Medulla oblongata (tissue), 1 donor: ENCODE measurements around the gene MST1.
A peak's percentile ranks its signal among the peaks of the same experiment; 100 is the strongest.

Experiments used
- DNase-seq: peaks from one replicate; pipeline ENCODE4 v3.0.0-alpha.2; 2015; ENCODE audit errors: extremely low spot score

MST1 gene

DNA sequence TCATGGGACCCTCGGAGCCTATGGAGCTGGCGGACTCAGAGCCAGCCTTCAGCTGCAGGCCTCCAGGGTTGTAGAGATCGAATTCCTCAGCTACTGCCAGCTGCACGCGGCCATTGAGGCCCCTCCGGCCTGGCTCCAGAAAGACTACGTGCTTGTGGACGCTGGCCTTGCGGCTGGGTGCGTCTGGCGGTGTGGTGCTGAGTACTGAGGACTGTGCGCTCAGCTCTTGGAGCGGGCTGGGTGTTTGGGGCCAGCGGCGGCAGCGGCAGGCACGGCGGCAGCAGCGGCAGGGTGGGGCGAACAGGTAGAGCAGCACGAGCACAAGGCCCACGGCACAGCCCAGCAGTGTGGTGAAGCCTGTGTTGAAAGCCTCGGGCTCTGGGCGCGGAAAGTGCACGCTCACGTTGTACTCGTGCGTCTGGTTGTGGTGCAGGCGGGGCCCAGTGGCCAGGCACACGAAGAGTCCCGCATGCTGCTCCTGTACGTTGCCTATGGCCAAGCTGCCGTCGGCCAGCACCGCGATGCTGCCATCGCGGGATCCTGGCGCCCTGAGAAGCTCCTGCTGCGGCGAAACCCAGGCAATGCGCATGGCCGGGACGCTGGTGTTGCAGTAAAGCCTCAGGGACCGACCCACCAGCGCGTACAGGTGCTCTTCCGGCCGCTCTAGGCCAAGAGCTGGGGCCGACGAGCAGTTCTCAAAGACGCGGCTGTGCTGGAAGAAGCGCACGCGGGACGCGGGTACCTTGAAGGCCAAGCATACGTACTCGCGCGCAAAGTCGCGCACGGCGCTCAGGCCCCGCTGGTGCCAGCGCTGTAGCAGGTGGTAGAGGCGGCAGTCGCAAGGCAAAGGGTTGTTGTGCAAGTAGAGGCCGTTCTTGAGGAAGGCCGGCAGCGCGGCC is 28.9 kb upstream of the MST1 start:
- DNase-seq = no peak

DNA sequence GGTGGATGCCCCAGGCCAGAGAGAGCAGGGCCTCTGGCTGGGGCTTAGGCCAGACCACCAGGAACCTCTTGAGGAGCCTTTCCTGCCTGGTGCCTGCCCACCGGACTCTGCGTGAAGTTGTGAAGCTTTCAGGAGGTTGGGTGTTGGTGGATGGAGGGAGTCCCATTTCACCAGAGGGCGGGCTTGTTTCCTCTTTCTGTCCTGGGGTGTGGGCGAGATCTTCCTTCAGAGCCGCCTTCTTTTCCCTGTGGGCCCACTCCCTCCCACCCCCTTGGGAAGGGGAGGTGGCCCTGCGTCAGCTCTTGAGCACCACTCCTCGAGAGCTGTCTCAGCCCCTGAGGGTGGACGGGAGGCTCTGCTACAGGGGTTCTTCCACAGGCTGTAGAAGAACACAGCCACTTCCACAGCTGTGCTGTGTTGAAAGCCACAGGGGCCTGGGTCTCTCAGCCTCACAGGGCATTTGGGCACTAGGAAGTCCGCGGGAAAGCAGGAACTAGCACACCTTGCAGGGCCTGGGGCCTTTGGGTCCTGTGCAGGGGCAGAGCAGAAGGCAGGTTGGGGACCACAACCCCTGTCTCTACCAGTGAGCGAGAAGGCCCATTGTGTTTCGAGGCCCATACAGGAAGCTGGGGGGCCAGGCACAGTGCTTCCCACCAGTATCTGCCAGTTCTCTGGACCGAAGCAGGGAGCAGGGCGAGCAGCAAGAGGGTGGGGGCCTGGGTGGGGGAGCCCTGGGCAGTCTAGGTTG is 28.1 kb upstream of the MST1 start:
- no peak for DNase-seq

DNA sequence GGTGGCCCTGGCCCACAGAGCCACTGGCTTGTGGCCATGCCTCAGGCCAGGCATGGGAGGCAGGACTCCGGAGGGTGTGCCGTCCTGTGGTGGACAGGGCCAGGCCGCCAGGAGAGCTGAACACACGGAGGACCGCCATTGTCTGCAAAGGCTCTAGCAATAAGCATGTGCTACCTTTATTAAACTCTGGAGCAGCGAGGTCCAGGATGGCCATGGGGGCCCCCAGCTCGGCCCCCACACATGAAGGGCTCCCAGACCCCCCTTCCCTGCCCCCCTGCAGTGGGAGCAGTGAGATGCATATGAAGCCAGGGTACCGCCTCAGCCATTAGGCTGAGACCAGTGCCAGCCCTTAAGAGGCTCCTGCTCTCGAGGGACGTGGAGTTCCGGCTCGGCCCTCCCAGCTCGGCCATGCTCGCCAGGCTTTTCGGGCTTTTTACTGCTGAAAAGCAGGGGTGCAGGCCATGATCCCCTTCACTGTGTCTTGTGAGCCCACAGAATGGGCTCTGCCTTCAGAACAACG is 27.5 kb upstream of the MST1 start:
- no peak for DNase-seq

DNA sequence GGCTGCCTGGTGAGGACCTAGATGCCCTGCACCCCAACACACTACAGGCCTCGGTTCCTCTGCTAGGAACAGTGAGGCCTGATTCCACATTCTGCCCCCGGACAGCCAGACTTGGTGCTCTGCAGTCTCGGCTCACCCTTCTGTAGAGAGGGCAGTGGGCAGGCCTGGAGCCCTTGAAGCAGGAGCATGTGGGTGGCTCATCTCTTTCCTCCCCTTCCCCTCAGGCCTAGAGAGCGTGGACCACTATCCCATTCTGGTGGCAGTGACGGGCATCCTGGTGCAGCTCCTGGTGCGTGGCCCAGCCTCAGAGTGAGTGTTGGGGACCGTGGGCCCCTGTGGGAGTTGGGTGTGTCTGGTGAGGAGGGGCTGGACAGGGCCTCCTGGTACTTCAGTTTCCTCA is 26.9 kb upstream of the MST1 start:
- no peak for DNase-seq

DNA sequence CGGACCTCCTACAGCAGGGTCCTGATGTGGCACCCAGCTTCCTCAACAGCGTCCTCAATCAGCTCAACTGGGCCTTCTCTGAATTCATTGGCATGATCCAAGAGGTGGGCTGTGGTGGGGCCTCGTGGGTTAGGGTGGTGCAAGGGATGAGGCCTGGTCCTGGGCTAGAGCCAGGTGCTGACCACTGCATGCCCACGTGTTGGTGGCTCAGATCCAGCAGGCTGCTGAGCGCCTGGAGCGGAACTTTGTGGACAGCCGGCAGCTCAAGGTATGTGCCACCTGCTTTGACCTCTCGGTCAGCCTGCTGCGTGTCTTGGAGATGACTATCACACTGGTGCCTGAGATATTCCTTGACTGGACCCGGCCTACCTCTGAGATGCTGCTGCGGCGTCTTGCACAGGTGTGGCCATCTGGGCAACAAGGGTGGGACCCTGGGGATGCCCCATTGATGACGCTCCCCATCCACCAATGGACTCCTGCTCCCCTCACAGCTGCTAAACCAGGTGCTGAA is 26.4 kb upstream of the MST1 start:
- no peak for DNase-seq

DNA sequence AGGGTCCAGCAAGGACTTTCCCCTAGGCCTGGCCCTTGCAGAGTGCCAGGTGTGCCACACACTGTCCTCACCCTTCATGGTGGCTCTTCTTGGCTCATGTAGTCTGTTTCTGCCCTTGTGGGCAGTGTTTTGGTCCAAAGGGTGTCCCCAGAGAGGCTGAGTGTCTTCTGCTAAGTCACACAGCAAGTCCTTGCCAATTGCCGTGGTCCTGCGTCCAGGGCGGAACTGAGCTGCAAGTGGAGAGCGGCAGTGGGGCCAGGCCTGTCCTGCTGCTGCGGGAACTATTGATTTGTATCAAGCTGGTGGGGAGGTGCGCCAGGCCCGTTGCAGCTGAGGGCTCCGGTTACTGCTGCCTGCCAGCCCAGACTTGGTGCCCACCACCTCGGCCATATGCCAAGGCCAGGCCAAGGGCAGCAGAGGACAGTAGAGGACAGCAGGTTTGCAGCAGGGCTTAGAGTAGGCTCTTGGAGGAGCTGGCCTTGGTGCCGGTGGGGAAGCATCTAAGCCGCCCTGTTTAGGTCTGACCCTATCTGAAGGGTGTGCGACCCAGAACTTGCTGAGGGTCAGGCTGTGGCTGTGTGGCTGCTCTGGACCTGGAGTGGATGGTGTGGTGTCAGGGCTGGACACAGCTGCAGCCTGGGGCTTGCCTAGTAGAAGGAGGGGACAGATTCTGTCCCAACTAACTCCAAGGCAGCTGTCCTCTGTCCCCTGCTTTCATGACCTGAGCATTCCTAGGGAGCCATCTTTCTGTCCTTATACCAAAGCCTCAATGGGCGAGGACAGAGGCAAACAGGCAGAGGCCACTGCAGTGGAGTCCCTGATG is 25.7 kb upstream of the MST1 start:
- DNase-seq = no peak

DNA sequence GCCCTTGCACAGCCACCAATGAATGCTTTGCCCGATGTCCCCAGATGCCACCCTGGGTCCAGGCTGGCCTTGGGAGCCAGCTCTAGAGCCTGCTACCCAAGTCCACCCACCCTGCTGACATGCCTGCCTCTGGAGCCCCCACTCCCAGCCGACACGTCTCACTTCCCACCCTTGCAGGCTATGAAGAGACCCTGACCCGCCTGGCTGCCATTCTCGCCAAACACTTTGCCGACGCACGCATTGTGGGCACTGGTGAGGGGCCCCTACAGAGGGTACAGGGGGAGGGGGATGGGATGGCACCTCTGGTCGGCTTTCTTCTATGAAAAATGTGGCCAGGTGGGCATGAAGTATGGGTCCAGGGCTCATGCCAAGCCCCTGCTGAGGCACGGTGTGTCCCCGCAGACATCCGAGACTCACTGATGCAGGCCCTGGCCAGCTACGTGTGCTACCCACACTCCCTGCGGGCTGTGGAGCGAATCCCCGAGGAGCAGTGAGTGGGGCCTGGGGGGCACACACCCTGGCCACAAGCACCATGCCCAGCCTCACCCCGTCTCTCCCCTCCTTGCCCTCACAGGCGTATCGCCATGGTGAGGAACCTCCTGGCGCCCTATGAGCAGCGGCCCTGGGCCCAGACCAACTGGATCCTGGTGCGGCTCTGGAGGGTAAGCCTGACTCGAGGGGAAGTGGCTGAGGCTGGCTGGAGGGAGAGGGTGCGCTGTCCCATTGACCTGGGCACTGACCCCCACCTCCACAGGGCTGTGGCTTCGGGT is 24.2 kb upstream of the MST1 start:
- DNase-seq = no peak

DNA sequence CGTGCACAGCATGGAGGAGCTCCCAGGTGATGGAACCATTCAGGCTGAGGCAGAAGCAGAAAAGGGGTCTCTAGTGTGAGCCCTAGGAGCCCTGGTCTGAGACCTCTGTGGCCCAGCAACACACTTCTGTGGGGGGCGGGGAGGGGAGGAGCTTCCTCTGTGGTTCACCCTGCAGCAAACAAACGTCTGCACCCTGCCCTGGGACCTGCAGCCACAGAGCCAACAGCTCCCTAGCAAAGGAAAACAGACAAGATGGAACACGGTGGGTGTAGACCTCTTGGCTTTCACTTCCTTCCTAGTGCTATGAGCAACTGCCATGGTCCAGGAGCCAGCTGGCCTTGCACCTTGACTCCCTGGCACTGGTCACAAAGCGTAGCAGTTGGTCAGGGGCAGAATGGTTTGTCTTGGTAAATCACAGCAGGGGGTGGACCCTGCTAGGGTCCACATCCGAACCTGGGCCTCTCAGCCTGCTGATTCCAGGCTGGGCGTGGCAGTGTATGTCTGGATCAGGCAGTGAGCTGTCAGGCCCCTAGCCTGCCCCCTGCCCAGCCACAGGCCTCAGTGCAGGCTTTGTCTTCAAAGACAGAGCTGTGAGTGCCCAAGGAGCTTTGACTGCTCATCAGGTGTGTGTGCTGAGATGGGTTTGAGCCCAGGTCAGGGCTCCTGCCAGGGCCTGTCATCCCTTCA is 23.5 kb upstream of the MST1 start:
- DNase-seq = no peak

DNA sequence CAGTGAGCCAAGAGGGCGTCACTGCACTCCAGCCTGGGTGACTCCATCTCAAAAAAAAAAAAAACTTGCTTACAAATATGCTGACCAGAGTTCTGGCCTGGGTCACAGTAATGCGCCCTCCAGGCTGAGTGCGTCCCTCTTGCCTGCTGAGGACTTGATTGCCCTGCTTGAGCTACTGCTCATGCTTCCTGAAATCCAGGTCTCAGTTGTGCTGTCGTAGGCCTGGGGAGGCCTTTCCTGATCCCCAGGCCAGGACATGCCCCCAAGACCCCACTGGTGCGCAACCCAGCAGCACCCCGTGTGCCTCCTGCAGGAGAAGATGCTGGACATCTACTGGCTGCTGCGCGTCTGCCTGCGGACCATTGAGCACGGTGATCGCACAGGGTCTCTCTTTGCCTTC is 22.9 kb upstream of the MST1 start:
- DNase-seq = no peak

DNA sequence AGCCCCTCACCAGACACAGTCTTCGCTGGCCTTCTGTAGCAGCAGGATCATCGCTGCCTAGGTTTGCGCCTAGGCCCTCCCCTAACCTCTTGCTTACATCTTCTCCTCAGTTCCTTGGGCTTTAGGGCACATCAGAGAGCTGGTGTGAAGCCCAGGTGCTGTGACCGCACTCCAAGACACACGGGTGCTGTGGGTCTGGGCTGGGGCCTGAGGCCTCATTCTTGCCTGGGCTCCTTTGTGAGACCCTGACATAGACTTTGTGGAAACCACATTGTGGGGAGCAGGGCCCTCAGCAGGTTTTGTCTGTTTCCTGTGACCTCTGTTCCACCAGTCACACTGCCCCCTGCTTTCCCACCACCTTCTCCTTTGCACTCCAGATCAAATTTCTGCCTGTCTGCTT is 22.2 kb upstream of the MST1 start:
- DNase-seq = no peak

DNA sequence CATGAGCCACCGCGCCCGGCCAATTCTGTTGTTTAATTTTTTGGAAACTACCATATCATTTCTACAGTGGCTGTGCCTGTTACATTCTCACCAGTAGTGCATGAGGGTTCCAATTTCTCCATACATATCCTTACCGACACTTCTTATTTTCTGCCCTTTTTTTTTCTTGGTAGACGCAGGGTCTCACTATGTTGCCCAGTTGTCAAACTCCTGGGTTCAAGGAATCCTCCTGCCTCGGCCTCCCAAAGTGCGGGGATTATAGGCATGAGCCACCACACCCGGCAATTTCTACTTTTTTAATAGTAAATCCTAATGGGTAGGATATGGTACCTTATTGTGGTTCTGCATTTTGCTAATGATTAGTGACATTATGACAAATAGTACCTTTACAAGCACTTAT is 20.6 kb upstream of the MST1 start:
- DNase-seq = no peak

DNA sequence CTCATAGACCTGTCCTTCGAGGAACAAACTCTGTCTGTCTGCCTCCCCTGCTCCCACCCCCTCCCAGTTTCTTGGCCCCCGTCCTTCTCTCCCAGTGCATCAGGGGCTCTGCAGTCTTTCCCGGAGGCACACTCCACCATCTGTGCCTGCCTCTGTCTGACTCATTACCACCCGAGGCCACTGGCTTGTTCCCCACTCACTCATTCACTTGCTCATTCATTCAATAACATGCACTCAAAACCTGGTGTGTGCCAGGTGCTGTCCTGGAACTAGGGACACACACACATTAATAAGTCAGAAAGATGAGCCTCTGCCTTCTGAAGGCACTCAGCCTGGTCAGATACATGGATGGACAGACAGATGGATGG is 17.8 kb upstream of the MST1 start:
- DNase-seq = no peak

DNA sequence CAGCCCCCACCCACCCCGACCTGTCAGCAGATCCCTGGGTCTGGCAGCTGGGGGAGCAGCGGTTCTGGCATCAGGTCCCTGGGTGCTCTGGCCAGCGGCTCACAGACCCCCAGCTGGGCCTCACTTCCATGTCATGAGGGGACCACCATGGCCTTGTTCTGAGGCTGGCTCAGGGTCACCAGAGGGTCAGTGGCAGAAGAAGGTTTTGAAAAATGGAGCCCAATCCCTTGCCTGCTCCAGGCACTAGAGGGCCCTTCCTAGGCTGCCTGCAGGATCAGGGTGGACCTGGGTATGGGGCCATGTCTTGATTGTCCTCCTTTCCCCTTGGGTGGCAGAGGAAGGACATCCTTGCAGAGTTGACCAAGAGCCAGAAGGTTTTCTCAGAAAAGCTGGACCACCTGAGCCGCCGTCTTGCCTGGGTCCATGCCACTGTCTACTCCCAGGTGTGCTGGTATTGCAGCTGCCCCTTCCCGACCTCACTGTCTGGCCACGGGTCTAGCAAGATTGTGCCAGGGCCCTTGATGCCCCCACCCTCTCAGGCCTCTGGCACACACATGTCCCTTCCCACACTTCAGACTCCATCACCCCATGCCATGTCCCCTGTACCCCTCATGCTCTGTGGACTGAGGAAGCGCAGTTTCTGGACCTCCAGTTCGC is 17.3 kb upstream of the MST1 start:
- DNase-seq = no peak

DNA sequence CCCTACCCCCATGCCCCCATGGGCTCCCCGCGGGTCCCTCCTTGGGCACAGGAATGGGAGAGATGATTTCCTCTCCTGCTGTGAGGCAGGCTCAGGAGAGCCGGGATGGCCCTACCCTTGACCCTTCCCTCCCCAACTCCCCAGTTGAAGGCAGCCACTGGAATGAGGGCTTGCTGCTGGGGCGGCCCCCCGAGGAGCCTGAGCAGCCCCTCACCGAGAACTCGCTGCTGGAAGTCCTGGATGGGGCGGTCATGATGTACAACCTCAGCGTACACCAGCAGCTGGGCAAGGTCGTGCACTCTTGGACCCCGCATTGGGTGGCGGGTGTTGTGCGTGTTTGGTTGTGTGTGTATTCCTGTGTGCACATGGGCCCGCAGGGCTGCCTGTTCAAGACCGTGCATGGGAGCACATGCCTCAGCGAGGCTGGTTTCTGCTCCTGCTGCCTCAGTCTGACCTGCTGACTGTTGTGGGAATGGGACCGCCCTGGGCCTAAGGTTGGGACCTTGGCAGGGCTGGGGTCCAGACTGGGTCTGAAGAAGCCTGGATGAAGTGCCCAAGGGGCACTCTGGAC is 16.2 kb upstream of the MST1 start:
- DNase-seq = no peak

DNA sequence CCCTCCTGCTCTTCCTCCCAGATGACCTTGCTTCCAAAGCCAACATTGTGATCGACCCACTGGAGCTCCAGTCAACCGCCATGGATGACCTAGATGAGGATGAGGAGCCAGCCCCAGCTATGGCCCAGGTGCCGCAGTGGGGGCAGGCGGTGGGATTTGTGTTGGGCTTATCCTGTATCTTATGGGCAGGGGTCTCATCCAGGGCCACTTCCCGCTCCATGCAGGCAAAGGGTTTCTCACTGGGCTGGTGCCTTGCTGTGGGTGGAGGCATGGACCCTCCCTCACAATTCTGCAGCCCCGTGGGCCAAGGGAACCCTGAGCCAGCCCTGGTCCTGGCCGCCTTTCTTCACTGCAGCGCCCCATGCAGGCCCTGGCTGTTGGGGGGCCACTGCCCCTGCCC is 15.4 kb upstream of the MST1 start:
- no peak for DNase-seq

DNA sequence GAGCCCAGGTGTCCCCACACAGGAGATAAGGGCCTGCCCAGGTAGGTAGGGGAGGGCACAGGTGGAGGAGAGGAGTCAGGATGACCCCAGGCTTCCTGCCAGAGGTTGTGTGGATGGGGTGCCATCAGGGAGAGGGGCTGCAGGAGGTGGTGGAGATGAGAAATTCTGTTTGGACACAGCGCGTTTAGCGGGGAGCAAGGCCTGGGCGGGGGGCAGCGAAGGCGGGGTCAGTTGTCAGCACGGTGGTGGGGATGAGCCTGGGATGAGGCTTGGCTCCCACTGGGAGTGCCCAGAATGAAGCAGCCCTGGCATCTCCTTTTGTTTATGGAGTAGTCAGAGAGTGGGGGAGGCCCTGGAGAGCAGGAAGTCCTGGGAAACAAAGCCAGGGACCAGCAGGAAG is 14.7 kb upstream of the MST1 start:
- no peak for DNase-seq

DNA sequence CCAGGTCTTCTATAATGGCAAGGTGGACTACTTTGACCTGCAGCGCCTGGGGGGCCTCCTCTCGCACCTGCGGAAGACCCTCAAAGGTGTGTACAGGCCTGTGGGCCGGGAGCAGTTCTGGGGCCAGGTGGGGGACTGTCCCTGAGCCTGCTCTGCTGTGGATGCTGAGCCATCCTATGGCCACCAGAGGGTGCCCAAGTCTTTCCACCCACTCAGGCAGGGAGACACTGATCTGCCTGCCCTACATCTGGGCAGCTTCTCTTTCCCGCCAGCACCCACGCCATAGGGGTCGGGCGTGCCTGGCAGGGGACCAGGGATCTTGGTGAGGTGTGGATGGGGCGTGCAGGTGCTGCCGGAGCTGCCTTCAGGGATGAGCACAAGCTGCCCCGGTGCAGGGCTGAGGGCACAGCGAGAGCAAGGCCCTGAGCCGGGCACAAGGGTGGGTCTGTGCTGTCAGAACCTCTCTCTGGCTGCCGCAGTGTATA is 14.2 kb upstream of the MST1 start:
- peak; percentile 79 for DNase-seq

DNA sequence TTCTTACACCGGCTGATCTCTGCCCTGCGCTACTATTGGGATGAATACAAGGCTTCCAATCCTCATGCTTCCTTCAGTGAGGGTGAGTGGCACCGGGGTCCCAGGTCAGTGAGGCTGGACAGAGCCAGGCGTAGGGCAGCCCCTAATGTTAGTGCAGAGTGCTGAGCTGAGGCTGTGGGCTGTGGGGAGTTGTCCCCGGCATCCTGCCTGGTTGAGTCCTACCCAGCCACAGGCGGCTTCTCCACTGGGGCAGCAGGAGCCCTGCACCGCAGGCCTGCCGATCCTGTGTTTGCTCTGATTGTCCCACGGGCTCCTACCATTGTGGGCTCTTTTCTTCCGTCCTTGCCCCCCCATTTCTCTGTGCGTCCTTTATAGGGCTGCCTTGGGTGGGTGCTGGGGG is 13.4 kb upstream of the MST1 start:
- DNase-seq = no peak

DNA sequence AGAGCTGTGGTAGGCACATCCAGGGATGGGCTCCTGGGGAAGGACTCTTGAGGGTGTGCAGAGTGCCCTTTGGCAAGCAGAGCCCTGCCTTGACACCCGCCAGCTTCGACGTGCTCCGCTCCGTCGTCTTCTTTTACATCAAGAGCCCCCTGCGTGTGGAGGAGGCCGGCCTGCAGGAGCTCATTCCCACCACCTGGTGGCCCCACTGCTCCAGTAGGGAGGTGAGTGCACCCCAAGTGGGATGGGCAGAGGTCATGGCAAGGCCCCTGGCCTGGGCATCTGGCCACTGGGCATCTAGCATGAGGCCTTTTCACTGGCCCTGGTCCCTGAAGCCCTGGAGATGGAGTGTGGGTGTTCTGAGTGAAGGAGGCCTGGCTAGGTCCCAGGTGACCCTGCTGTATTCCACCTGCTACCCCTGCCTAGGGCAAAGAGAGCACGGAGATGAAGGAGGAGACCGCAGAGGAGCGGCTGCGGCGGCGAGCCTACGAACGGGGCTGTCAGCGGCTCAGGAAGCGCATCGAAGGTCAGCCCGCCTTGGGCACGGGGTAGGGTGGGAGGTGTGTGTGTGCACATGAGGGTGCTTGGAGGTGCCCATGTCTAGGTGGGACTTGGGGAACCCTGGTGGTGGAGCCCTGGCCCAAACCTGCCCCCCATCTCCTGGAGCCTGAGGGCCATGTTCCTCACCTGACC is 12.3 kb upstream of the MST1 start:
- no peak for DNase-seq
